Transverse colon (tissue), 4 donors: ENCODE data around the gene KIF16B.

Source experiments
- EP300 ChIP-seq: sonication (generic); formaldehyde crosslinking; IDR thresholded peaks from one replicate; pipeline ENCODE4 v1.6.1; 2017; ENCODE audit warnings: antibody characterized with exemption, low read depth
- POLR2A ChIP-seq: fragments of 450-650 bp; IDR thresholded peaks from one replicate; pipeline ENCODE4 v1.6.1; 2016; ENCODE audit warnings: antibody characterized with exemption, mild to moderate bottlenecking, moderate library complexity
- POLR2AphosphoS5 ChIP-seq, 3 donors: sonication (generic); formaldehyde crosslinking; IDR thresholded peaks; one replicate each; pipeline ENCODE4 v1.6.1; 2016; ENCODE audit warnings: antibody characterized with exemption in 3 of 3
- TF ChIP-seq, protein P1 (sequence below), 5 experiments: fragments of 200-600 bp in 3 of 5; fragments of 450-650 bp in 2 of 5; sonication (generic) in 3 of 5; IDR thresholded peaks; 1 replicate in 2 of 5; 2 replicates in 3 of 5; pipeline ENCODE4 v1.5.1; 2016 to 2017; ENCODE audit warnings: antibody characterized with exemption in 5 of 5, inconsistent platforms in 3 of 5, mild to moderate bottlenecking in 2 of 5, moderate library complexity in 1 of 5

DNA sequence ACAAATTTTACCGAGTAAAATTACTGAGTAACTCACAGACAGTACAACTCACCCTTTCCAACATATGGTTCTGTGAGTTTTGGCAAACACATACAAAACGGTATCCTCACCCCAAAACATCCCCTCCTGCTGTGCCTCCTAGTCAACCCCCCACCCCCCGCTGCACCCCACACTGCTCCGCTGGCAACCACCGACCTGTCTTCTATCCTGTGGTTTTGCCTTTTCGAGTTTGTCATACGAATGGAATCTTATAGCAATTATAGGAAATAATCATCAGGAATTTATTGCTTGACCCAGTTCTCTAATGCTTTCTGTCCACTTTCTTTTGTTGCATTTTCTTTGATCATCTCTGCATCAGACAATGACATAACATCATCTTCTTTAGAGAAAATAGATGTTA, 312.3 kb downstream of the KIF16B start:
- TF ChIP-seq POLR2AphosphoS5 (IDR thresholded peaks at IDR 0.05) (no peak), POLR2A (no peak), EP300 (no peak)
- TF ChIP-seq, protein P1, sequence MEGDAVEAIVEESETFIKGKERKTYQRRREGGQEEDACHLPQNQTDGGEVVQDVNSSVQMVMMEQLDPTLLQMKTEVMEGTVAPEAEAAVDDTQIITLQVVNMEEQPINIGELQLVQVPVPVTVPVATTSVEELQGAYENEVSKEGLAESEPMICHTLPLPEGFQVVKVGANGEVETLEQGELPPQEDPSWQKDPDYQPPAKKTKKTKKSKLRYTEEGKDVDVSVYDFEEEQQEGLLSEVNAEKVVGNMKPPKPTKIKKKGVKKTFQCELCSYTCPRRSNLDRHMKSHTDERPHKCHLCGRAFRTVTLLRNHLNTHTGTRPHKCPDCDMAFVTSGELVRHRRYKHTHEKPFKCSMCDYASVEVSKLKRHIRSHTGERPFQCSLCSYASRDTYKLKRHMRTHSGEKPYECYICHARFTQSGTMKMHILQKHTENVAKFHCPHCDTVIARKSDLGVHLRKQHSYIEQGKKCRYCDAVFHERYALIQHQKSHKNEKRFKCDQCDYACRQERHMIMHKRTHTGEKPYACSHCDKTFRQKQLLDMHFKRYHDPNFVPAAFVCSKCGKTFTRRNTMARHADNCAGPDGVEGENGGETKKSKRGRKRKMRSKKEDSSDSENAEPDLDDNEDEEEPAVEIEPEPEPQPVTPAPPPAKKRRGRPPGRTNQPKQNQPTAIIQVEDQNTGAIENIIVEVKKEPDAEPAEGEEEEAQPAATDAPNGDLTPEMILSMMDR (IDR thresholded peaks at IDR 0.05) = no peak
